H1 (cell line): ENCODE data around the gene PCDHA7. TPM values are rescaled to one million over a fixed set of nuclear protein-coding genes. Genes with fewer than 3 reads are reported as not detected.

Source experiments
- ASH2L ChIP-seq: fragments of 200-600, 300-600 bp; sonication (generic); IDR thresholded peaks from one replicate; pipeline ENCODE4 v1.7.1; 2017; ENCODE audit warnings: low read length
- BACH1 ChIP-seq: IDR thresholded peaks from 2 replicates; pipeline ENCODE4 v1.6.1; 2012; ENCODE audit warnings: low read length, improper control_type of control experiment
- CEBPB ChIP-seq: IDR thresholded peaks from 2 replicates; pipeline ENCODE4 v1.6.1; 2012; ENCODE audit warnings: low read depth, low read length
- CTBP2 ChIP-seq: IDR thresholded peaks from 2 replicates; pipeline ENCODE4 v1.7.0; 2011; ENCODE audit warnings: borderline replicate concordance, mild to moderate bottlenecking, moderate library complexity, mixed read lengths, low read length; ENCODE audit not compliant: insufficient read depth, insufficient read length
- EZH2 ChIP-seq: fragments of 200-600 bp; sonication (generic); IDR thresholded peaks from 2 replicates; pipeline ENCODE4 v1.7.1; 2012; ENCODE audit warnings: low read depth, mild to moderate bottlenecking, moderate library complexity, low read length, inconsistent platforms; ENCODE audit not compliant: severe bottlenecking
- GABPA ChIP-seq: IDR thresholded peaks from 2 replicates; pipeline ENCODE4 v1.6.1; 2011; ENCODE audit warnings: mild to moderate bottlenecking, low read length, moderate library complexity, borderline replicate concordance; ENCODE audit not compliant: insufficient read depth
- GTF2F1 ChIP-seq: IDR thresholded peaks from 2 replicates; pipeline ENCODE4 v1.6.1; 2012; ENCODE audit warnings: low read depth, low read length, improper control_type of control experiment, borderline replicate concordance
- JUND ChIP-seq: IDR thresholded peaks from 2 replicates; pipeline ENCODE4 v1.6.1; 2011; ENCODE audit warnings: mild to moderate bottlenecking, improper control_type of control experiment, low read length
- KDM1A ChIP-seq: fragments of 200-600, 300-600 bp; sonication (generic); IDR thresholded peaks from 2 replicates; pipeline ENCODE4 v1.7.1; 2016; ENCODE audit warnings: mild to moderate bottlenecking, low read length, borderline replicate concordance
- POLR2AphosphoS5 ChIP-seq: IDR thresholded peaks from 2 replicates; pipeline ENCODE4 v1.6.1; 2011; ENCODE audit warnings: low read depth, low read length
- SIX5 ChIP-seq: IDR thresholded peaks from 2 replicates; pipeline ENCODE4 v1.6.1; 2011; ENCODE audit warnings: mild to moderate bottlenecking, low read depth, low read length
- SP4 ChIP-seq: IDR thresholded peaks from 2 replicates; pipeline ENCODE4 v1.6.1; 2012; ENCODE audit warnings: low read length, inconsistent platforms
- polyA plus RNA-seq, 7 experiments: library from polyadenylated mRNA; depleted of rRNA in 3 of 7; stranded (reverse) in 5 of 7; unstranded in 2 of 7; fragments of >200 nt in 5 of 7; fragments of 200-250 nt in 2 of 7; gene quantifications; 1 replicate in 5 of 7; 2 replicates in 1 of 7; 4 replicates in 1 of 7; pipeline versions ENCODE4 v1.2.1 to v1.2.3, GENCODE V29; 2011 to 2013; ENCODE audit warnings: missing spikeins in 2 of 7, mixed read lengths in 2 of 7
- total RNA-seq: library from RNA; stranded (reverse); fragmentation: NEBNext Ultra II Directional; extraction: Animal tissue kit (Norgen Biotek cat#: 25700); gene quantifications from 2 replicates; pipeline ENCODE4 v1.2.1, GENCODE V29; 2021

Gene PCDHA7
- total and polyA plus RNA-seq, 2 of the 8 experiments (the other 6 are each of a cell fraction or from before 2014, with no cell fraction given): 0.86 to 1.6 TPM

GRCh38 chr5:140855772-140856674, 22.0 kb downstream of the PCDHA7 start, which contains the start of gene PCDHA10 (continued):
- TF ChIP-seq GABPA: no peak
- no peak for TF ChIP-seq KDM1A
- no peak for TF ChIP-seq GTF2F1
- no peak for TF ChIP-seq JUND
- no peak for TF ChIP-seq SIX5
- no peak for TF ChIP-seq BACH1
- TF ChIP-seq SP4: no peak
- TF ChIP-seq EZH2: no peak
- no peak for TF ChIP-seq CEBPB
- no peak for TF ChIP-seq ASH2L
- no peak for TF ChIP-seq CTBP2
- TF ChIP-seq POLR2AphosphoS5: peak; percentile 44; the same call in 1 of the 2 replicates
